ENCODE data around the gene TANGO2. TPM values are rescaled to one million over a fixed set of nuclear protein-coding genes. Genes with fewer than 3 reads are reported as not detected.

Gene TANGO2
- 14.6 and 22.9 TPM in 2 replicates for total RNA-seq (2021)
- long read RNA-seq, transcript TANGO2-217 (9 exons, 2,439 nt) = major isoform, 6 of 87 reads
- long read RNA-seq, partial matches to known transcripts = 11 of 87 reads
- long read RNA-seq, other reads (novel, unspliced or antisense) = 58 of 87 reads

- Mint-ChIP-seq H3K27ac (no peak within 1 kb of the TSS; a peak in 2 of 7 replicates), H3K27me3 (ENCODE audit: low read depth) (peaks cover 43% of the 10 kb centered on the region), H3K9me3 (no peaks in the 10 kb centered on the region), H3K36me3 (ENCODE audit: insufficient read depth in 1 of 3, low read depth in 3 of 3) (no peaks in the 10 kb centered on the region; a peak in 1 of 7 replicates), H3K4me3 (peak within 1 kb of the TSS; percentile 85 to 92), H3K4me1 (peaks cover 11 to 17% of the 10 kb centered on the region in 2 experiments)
- H3K4me1 ChIP-seq (ENCODE audit: insufficient read depth, low read length) = no peaks in the 10 kb centered on the region
- H3K23me2 ChIP-seq (ENCODE audit: insufficient read length, low read depth, low read length, poor library complexity, severe bottlenecking) = peaks cover 19% of the 10 kb centered on the region
- no peaks in the 10 kb centered on the region for H3K9me3 ChIP-seq (ENCODE audit: control insufficient read depth, low read depth, low read length)
- H4K91ac ChIP-seq (ENCODE audit: insufficient read length, low read depth, low read length) = no peak within 1 kb of the TSS
- H3K18ac ChIP-seq (ENCODE audit: insufficient read length, low read depth, low read length) = no peak within 1 kb of the TSS
- H3K9ac ChIP-seq (ENCODE audit: extremely low read depth, insufficient read length, low read length) = peak within 1 kb of the TSS; percentile 51
- H2BK120ac ChIP-seq (ENCODE audit: low read depth, low read length, poor library complexity, severe bottlenecking) = no peak within 1 kb of the TSS
- no peak within 1 kb of the TSS for H4K8ac ChIP-seq (replicated peaks; ENCODE audit: insufficient read length, low read depth, low read length)
- no peak within 1 kb of the TSS for H2BK12ac ChIP-seq (ENCODE audit: insufficient read length, low read depth, low read length)
- H2AK5ac ChIP-seq (ENCODE audit: insufficient read length, low read length) = no peak within 1 kb of the TSS
- no peak within 1 kb of the TSS for H3K56ac ChIP-seq (ENCODE audit: insufficient read length, low read depth, low read length)
- H3K27ac ChIP-seq (ENCODE audit: insufficient read length, low read depth, low read length) = no peak within 1 kb of the TSS
- no peak within 1 kb of the TSS for H2BK5ac ChIP-seq (ENCODE audit: insufficient read length, low read length)
- no CpG with 5 or more reads among the region's 61 CpGs for WGBS (ENCODE audit: extremely low coverage, insufficient read length, low lambda C conversion rate)
- no peak within 1 kb of the TSS for H3K23ac ChIP-seq (ENCODE audit: insufficient read length, low read depth, low read length)
- H3K79me2 ChIP-seq (ENCODE audit: insufficient read depth, low read length) = no peaks in the 10 kb centered on the region
- peak within 1 kb of the TSS; percentile 61 for H3K14ac ChIP-seq (ENCODE audit: insufficient read depth, low read length)
- H2AFZ ChIP-seq (ENCODE audit: low read length) = no peak within 1 kb of the TSS
- H3T11ph ChIP-seq (ENCODE audit: low read length) = no peak within 1 kb of the TSS
- TF ChIP-seq CTCF (conservative IDR thresholded peaks at IDR 0.05) = no peak
- H3K79me1 ChIP-seq (ENCODE audit: insufficient read depth, low read depth, low read length, poor library complexity, severe bottlenecking) = no peaks in the 10 kb centered on the region
- H3K4ac ChIP-seq (ENCODE audit: low read depth, low read length) = no peak within 1 kb of the TSS
- no peak within 1 kb of the TSS for H4K5ac ChIP-seq (ENCODE audit: insufficient read length, low read depth, low read length)
- DNase-seq = peak; percentile 90
- peaks cover 27% of the 10 kb centered on the region for H3K27me3 ChIP-seq (ENCODE audit: insufficient read depth, low read length)
- no peaks in the 10 kb centered on the region for H4K20me1 ChIP-seq (ENCODE audit: control insufficient read depth, insufficient read depth, insufficient read length)
- H2BK15ac ChIP-seq (ENCODE audit: low read depth, low read length) = no peak within 1 kb of the TSS
- no peak within 1 kb of the TSS for H2BK20ac ChIP-seq (ENCODE audit: low read depth, low read length, poor library complexity, severe bottlenecking)
- H3K4me2 ChIP-seq (ENCODE audit: insufficient read depth, insufficient read length, low read length) = peak within 1 kb of the TSS; percentile 80
Measured at GRCh38 chr22:20020533-20021195, at the start of gene TANGO2. Gene TANGO2 (plus strand): TSS chr22:20021110. CDS start chr22:20036799, 15,689 bp downstream.
